HG03097 (cell line): Measurements from ENCODE around the gene TBC1D17.
A peak's percentile ranks its signal among the peaks of the same experiment; 100 is the strongest.

Experiments used
- ATAC-seq: cut with Tn5 transposase; IDR thresholded peaks from one replicate; pipeline ENCODE4 v1.9.1; 2021; ENCODE audit not compliant: unreplicated experiment, low FRiP score

The TBC1D17 gene

GRCh38 chr19:49847731-49848696, 29.5 kb upstream of the TBC1D17 start:
- ATAC-seq, result no peak

GRCh38 chr19:49848938-49849337, 28.6 kb upstream of the TBC1D17 start:
- no peak for ATAC-seq

- ATAC-seq, result no peak
Observed at GRCh38 chr19:49849433-49850220, 27.9 kb upstream of the TBC1D17 start.

- ATAC-seq, result no peak
Observed at GRCh38 chr19:49850221-49850486, 27.3 kb upstream of the TBC1D17 start.

- peak; percentile 69 for ATAC-seq
Observed at GRCh38 chr19:49850487-49851342, 26.8 kb upstream of the TBC1D17 start, which contains the start of gene PTOV1. TSS of gene PTOV1 (plus strand) at chr19:49851159.

GRCh38 chr19:49851456-49852259, 25.8 kb upstream of the TBC1D17 start:
- ATAC-seq, result no peak

GRCh38 chr19:49852631-49853126, 24.8 kb upstream of the TBC1D17 start:
- no peak for ATAC-seq

GRCh38 chr19:49853852-49854377, 23.6 kb upstream of the TBC1D17 start:
- no peak for ATAC-seq

GRCh38 chr19:49854378-49855263, 22.9 kb upstream of the TBC1D17 start:
- ATAC-seq, result no peak

- no peak for ATAC-seq
Observed at GRCh38 chr19:49855277-49855675, 22.2 kb upstream of the TBC1D17 start.

GRCh38 chr19:49855676-49856573, 21.6 kb upstream of the TBC1D17 start:
- no peak for ATAC-seq

- ATAC-seq, result no peak
Observed at GRCh38 chr19:49856574-49857021, 20.9 kb upstream of the TBC1D17 start.

- no peak for ATAC-seq
Observed at GRCh38 chr19:49857061-49857837, 20.3 kb upstream of the TBC1D17 start.

- no peak for ATAC-seq
Observed at GRCh38 chr19:49857838-49858087, 19.7 kb upstream of the TBC1D17 start.

GRCh38 chr19:49858088-49858985, 19.2 kb upstream of the TBC1D17 start:
- ATAC-seq, result no peak
